ENCODE data around the gene PYGM.

GRCh38 chr11:64763526-64764039, 3.8 kb upstream of the PYGM start:
- TF ChIP-seq CTCF (IDR thresholded peaks at IDR 0.05) = no peak
- no peak for TF ChIP-seq POLR2AphosphoS5 (IDR thresholded peaks at IDR 0.05)
- no peak for TF ChIP-seq POLR2A (IDR thresholded peaks at IDR 0.05)
- no peak for TF ChIP-seq EP300 (IDR thresholded peaks at IDR 0.05)
